GM19463 (cell line): Measurements from ENCODE around the gene TSPAN4.
A peak's percentile ranks its signal among the peaks of the same experiment; 100 is the strongest.

ENCODE experiments used
- ATAC-seq: cut with Tn5 transposase; IDR thresholded peaks from one replicate; pipeline ENCODE4 v1.9.1; 2021; ENCODE audit warnings: mild to moderate bottlenecking, moderate library complexity; ENCODE audit not compliant: unreplicated experiment

The TSPAN4 gene

DNA sequence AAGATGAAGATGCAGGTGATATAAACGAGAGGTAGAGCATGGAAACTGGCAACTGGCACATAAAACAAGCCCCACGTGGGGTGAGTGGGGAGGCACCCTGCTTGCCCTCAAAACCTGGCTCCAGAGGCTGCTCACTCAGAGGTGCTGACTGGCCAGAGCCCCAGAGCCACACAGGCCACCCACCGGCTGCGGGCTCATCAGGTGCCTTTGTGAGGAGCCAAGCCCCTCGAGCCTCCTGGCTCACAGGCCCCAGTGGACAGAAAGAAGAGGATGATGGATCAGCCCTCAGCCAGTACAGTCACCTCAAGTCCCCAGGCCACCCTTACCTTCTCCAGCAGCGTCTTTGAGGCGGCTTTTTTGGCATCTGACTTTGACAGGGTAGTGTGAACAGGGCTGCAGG lies 61.7 kb downstream of the TSPAN4 start:
- no peak for ATAC-seq

DNA sequence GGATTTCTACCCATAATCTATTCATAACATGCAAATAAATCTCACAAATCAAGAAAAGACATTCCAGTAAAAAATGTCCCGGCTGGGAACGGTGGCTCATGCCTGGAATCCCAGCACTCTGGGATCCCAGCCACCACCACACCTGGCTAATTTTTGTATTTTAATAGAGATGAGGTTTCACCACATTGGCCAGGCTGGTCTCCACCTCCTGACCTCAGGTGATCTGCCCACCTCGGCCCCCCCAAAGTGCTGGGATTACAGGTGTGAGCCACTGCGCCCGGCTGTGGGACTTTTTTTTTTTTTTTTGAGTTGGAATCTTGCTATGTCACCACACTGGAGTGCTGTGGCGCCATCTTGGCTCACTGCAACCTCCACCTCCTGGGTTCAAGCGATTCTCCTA lies 63.3 kb downstream of the TSPAN4 start:
- ATAC-seq, result no peak

DNA sequence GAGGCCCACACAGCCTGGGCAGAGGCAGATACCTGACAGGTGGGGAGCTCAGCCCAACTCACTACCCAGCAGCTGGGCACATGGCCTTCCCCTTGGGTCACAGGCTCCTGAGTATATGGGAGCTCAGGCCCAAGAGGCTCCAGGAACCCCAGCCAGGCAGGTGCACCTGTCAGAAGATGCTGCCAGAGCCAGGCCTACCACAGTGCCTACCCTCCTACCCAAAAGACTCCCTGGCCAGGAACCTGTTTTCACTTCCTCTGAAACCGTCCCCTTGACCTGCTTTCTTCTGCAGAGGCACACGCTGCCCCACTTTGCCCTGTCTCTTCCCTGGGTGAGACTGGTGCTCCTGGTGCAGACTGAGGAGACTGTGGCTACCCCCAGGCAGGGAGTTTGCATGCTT lies 65.0 kb downstream of the TSPAN4 start:
- ATAC-seq, result no peak

DNA sequence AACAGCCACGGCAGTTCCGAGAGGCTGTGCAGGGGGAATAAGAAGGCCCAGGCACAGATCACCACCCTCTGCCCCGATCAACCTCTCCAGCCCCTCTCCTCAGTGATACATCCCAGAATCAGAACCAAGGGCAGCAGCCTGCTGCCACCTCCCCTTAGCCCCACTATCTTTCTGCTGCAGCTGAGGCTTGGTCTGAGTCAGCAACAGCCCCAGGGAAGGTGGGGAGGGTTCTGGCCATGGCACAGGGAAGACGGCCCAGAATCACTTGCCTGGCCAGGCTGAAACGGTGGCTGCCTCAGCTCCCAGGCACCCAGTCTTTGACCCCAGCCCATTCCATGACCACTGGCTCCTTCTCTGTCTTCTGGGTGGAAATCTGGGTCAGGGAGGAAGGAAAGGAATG lies 65.6 kb downstream of the TSPAN4 start:
- ATAC-seq, result no peak

DNA sequence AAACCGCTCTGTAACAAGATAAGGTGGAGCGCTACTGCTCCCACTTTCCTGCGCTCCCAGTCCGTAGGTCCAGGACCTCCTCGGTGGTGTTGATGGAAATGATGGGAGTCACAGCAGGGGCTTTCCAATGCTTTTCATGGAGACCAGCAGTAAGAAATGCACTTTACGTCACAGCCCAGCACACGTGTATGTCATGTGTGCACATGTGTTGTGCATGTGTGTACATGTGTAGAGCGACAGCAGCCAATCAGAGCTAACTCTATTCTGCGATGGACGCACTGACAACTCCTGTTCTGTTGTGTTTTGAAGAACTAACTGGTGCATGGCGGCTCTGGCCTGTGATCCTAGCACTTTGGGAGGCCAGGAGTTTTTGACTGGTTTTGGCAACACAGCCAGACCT lies 66.8 kb downstream of the TSPAN4 start:
- ATAC-seq, result no peak

DNA sequence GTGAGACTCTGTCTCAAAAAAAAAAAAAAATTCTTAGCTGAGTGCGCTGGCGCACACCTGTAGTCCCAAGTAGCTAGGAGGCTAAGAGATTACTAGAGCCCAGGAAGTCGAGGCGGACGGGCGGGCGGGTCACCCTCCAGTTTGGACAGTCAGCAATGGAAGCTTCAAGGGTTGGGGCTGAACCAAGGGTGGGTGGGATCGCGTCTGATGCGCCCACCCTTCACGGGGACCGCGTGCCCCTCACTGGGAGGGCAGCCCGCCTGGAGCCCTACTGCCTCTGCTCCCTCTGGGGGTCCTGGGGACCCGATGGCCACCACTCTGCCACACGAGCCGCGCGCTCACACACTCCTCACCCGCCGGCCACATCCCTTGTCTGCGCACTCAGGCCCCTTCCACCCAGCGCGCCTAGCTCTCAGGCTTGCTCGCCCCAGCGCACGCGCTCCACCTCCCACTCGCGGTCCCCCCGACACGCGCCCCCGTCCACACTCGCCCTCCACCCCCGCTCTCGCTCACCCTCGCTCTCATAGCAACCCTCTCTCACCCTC lies 67.5 kb downstream of the TSPAN4 start:
- ATAC-seq, result no peak

DNA sequence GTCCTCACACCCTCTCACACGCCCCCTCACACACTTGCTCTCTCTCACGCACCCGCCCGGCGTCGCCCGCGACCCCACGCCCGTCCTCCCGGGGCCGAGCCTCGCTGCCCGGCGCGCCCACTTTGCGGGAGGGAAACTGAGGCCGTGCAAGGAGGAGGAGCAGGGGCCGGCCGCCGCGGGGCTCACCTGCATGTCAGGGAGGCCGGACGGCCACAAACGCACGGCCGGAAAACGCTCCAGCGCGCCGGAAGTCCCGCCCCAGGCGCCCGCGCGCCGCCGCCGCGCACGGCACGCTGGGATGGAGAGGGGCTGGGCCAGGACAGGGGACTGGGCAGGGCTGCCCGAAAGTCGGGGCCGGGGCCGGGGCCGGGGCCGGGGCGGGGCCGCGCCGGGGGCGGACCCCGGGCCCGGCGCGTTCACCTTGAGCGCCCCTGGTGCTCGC lies 68.0 kb downstream of the TSPAN4 start, which contains the start of gene CHID1:
Gene CHID1, minus strand, starts transcription at position 222 of the 442 bp plus-strand sequence. CDS start 5,994 bp downstream, outside the sequence.
- ATAC-seq, result peak; percentile 93

DNA sequence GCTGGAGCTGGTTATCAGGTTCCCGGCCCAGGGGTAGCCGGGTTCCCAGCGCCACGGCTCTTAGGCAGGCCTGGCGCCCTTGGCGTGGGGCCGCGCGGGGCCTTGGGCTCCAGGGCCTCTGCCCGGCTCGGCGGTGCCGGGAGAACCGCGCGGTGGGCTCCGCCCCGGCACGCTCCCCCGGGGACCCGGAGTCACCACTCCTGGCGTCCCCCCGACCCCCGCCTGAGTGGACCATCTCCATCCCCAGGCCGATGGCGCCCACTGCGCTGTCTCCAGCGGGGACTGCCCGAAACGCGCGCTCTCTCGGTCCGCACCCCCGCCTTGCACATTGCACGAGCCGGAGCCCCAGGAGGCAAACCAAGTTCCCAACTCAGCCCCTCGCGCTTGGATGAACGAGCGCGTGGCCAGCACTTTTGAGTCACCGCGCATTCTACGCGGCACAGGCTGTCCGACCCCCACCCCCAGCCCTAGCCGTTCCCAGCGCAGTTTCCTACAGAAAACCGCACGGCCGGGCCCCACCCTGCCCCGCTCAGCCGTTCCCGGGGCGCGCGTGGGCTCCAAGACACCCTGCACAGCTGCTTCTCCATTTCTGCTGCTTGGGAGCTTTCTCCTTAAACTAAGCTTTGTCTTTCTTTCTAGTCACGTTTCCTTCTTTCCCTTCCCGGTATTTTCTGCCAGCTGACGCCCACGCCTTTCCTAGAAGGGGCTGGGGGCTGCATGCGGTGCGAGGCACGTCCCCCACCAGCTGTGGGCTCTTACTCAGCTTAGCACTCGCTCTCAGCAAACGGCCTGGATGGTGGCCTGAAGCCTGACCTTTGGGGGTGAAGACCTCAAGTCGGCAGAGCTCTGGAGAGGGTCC lies 68.6 kb downstream of the TSPAN4 start:
- ATAC-seq, result peak; percentile 19

DNA sequence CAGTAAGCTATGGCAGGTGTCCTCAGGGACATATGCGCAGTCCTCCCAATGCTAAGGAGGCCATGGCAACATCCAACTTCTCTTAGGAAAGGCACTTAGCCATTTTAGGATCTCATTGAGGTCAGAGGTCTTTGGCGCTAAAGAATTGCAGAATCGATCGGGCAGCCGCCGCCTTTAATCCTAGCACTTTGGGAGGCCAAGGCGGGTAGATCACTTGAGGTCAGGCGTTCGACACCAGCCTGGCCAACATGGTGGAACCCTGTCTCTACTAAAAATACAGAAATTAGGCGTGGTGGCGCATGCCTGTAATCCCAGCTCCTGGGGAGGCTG lies 69.2 kb downstream of the TSPAN4 start:
- no peak for ATAC-seq

DNA sequence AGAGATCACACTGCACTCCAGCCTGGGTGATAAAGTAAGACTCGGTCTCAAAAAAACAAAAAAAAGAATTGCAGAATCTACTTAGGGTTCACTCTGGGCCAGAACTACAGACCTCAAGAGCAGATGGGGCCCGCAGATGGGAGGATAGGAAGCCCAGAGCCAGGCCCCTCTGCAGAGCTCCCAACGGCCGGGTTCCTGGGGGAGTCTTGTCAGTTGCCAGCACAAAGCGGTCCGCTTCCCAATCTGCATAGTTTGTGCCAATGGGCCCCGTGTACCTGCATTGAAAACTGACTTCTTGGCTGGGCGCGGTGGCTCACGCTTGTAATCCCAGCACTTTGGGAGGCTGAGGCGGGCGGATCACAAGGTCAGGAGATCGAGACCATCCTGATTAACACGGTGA lies 69.6 kb downstream of the TSPAN4 start:
- no peak for ATAC-seq

DNA sequence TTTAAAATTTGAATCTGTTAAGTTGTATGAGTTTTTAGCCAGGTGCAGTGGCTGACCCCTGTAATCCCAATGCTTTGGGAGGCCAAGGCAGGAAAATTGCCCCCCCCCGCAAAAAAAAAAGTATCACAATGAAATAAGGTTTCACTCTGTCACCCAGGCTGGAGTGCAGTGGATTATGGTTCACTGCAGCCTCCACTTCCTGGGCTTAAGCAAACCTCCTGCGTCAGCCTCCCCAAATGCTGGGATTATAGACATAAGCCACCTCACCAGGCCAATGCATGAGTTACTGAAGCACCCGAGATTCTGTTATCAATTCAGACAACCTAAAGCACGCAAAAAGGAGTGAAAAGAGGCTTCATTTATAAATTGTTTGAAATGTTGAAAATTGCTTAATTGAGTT lies 70.4 kb downstream of the TSPAN4 start:
- ATAC-seq, result no peak

DNA sequence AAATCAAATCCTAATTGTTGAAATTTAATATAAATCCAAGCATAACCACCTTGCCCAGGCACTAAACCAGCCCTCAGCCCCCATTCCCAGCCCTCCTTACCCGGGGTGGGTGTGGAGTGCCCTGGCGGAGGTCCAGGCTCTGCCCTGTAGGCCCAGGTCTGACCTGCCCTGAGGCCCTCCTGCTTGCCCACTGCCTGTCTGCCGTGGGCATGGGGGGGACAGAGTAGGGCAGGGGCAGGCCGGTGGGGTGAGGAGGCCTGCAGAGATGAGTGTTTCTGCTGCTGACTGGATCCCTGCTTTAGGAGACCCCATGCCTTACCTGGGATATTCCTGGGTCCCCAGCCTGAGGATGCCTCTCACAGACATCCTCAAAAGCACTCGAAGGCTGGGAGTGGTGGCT lies 71.6 kb downstream of the TSPAN4 start:
- ATAC-seq, result no peak

DNA sequence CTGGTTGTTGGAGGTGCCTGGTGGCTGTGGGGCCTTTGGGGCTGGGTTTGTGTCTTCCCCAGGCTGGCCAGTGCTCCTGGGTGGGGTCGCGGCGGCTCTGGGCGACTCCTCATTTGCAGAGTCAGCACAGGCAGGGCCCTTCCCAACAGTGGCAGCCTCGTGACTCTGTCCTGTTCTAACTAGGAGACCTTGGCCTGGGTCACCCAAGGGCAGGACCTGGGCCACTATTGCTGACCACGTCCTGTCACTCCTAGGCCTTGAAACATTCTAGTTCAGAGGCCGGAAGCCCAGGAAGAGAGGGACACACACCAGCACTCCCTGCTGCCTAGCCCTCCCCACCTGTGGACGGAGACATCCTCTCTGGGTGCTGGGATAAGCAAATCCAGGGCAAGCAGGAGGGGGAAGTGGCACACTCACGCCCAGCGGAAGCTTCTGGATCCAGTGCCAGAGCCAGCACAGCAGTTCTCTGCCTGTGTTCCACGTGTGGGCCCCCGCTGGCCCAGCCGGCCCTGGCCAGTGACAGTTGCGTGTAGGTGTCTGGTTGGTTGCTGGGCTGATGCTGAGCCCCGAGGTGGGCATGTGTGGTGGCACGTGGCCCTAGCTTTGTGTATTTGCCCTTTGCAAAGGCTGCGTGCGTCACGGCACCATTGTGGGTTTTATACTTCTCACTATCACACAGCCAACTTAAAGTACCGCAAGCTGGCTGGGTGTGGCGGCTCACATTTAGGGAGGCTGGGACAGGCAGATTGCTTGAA lies 72.3 kb downstream of the TSPAN4 start:
- no peak for ATAC-seq
